WERI-Rb-1 (cell line): Measurements from ENCODE around the gene MACROD1.

Experiments used
- DNase-seq: peaks from one replicate; pipeline ENCODE4 v3.0.0-alpha.2; 2020
- H3K27ac ChIP-seq: fragments of 250-450 bp; sonication (Bioruptor Pico); 2 replicates; pipeline ENCODE4 v1.5.1; 2020; ENCODE audit warnings: mild to moderate bottlenecking, moderate library complexity
- H3K27me3 ChIP-seq: fragments of 250-450 bp; sonication (Bioruptor Pico); 2 replicates; pipeline ENCODE4 v1.5.1; 2021; ENCODE audit warnings: mild to moderate bottlenecking, low read depth, moderate library complexity; ENCODE audit not compliant: insufficient read depth, severe bottlenecking
- H3K36me3 ChIP-seq: fragments of 250-450 bp; sonication (Bioruptor Pico); 2 replicates; pipeline ENCODE4 v1.5.1; 2020; ENCODE audit warnings: mild to moderate bottlenecking, moderate library complexity
- H3K4me3 ChIP-seq: 2 replicates; pipeline ENCODE4 v1.5.1; 2011; ENCODE audit warnings: low read depth, mild to moderate bottlenecking, control low read depth, low read length
- H3K9me3 ChIP-seq: fragments of 250-450 bp; sonication (Bioruptor Pico); 2 replicates; pipeline ENCODE4 v1.5.1; 2021; ENCODE audit warnings: mild to moderate bottlenecking, moderate library complexity; ENCODE audit not compliant: severe bottlenecking
- CTCF ChIP-seq: IDR thresholded peaks from 2 replicates; pipeline ENCODE4 v1.5.1; 2011; ENCODE audit warnings: low read depth, mild to moderate bottlenecking, control low read depth, inconsistent platforms, low read length

MACROD1 gene

GRCh38 chr11:64058494-64058893 is 107.4 kb downstream of the MACROD1 start:
- DNase-seq: no peak
- Histone ChIP-seq H3K27me3 (no peaks in the 10 kb centered on the region), H3K4me3 (no peak overlapping the region), H3K27ac (no peak overlapping the region; the same call in 1 of the 2 replicates), H3K36me3 (peaks cover 4% of the 10 kb centered on the region; the same call in 1 of the 2 replicates), H3K9me3 (no peaks in the 10 kb centered on the region)
- TF ChIP-seq CTCF: no peak

GRCh38 chr11:64057890-64058289 is 108.0 kb downstream of the MACROD1 start:
- H3K36me3 ChIP-seq: peaks cover 4% of the 10 kb centered on the region; the same call in 1 of the 2 replicates
- 0 out of 2 replicates have a peak, but pooled peaks have one; percentile 3 for TF ChIP-seq CTCF
- H3K27me3 ChIP-seq: no peaks in the 10 kb centered on the region
- H3K27ac ChIP-seq: peak overlapping the region; percentile 33; the same call in 1 of the 2 replicates
- peak; percentile 63 for DNase-seq
- no peaks in the 10 kb centered on the region for H3K9me3 ChIP-seq
- no peak overlapping the region for H3K4me3 ChIP-seq

GRCh38 chr11:64056861-64057260 is 109.1 kb downstream of the MACROD1 start:
- Histone ChIP-seq H3K27ac (no peak overlapping the region), H3K36me3 (peaks cover 4% of the 10 kb centered on the region; the same call in 1 of the 2 replicates), H3K9me3 (no peaks in the 10 kb centered on the region), H3K4me3 (no peak overlapping the region), H3K27me3 (no peaks in the 10 kb centered on the region)
- no peak for DNase-seq
- TF ChIP-seq CTCF: no peak

- H3K27me3 ChIP-seq: no peaks in the 10 kb centered on the region
Observed at GRCh38 chr11:64056213-64056785, 109.6 kb downstream of the MACROD1 start.

GRCh38 chr11:64055077-64055476 is 110.8 kb downstream of the MACROD1 start:
- Histone ChIP-seq H3K4me3 (no peak overlapping the region), H3K9me3 (no peaks in the 10 kb centered on the region), H3K27me3 (no peaks in the 10 kb centered on the region), H3K36me3 (peaks cover 4% of the 10 kb centered on the region; the same call in 1 of the 2 replicates), H3K27ac (no peak overlapping the region)
- no peak for TF ChIP-seq CTCF
- no peak for DNase-seq

More at GRCh38 chr11:64056213-64056785, 109.6 kb downstream of the MACROD1 start:
- Histone ChIP-seq H3K4me3 (no peak overlapping the region), H3K9me3 (no peaks in the 10 kb centered on the region), H3K36me3 (peaks cover 4% of the 10 kb centered on the region; the same call in 1 of the 2 replicates), H3K27ac (no peak overlapping the region)
- TF ChIP-seq CTCF: no peak
- no peak for DNase-seq

GRCh38 chr11:64053699-64054098 is 112.2 kb downstream of the MACROD1 start:
- no peak overlapping the region for H3K27ac ChIP-seq

More at GRCh38 chr11:64053699-64054098, 112.2 kb downstream of the MACROD1 start:
- no peak overlapping the region for H3K4me3 ChIP-seq
- H3K27me3 ChIP-seq: no peaks in the 10 kb centered on the region
- DNase-seq: peak; percentile 33
- no peak for TF ChIP-seq CTCF
- H3K36me3 ChIP-seq: peaks cover 4% of the 10 kb centered on the region; the same call in 1 of the 2 replicates
- H3K9me3 ChIP-seq: no peaks in the 10 kb centered on the region
